Endothelial cell of umbilical vein (primary cell): ENCODE data around the gene ATG5. TPM values are rescaled to one million over a fixed set of nuclear protein-coding genes. Genes with fewer than 3 reads are reported as not detected.

ENCODE experiments used
- BruUV-seq: library from RNA; stranded (reverse); fragments of 400-500 nt; replicated peaks from 2 replicates; lab custom pipeline; 2021; lab: Mats Ljungman, UMichigan
- CTCF ChIA-PET: fragments of 300-600, 350-600 bp; sonication (Branson Sonifier 250); formaldehyde crosslinking; loops from one replicate; lab custom pipeline; 2021; ENCODE audit warnings: antibody characterized with exemption, inconsistent platforms; lab: Charles Lee
- POLR2A ChIA-PET: fragments of 300-600, 350-600 bp; sonication (Branson Sonifier 250); formaldehyde crosslinking; loops from one replicate; lab custom pipeline; 2021; ENCODE audit warnings: antibody characterized with exemption, inconsistent platforms; lab: Charles Lee
- DNase-seq: peaks from one replicate; pipeline ENCODE4 v3.0.0-alpha.2; 2011; ENCODE audit warnings: low read depth, low spot score
- FAIRE-seq: peaks from 2 replicates; lab custom pipeline; 2011; peaks lifted over from hg19 to GRCh38; lab: Jason Lieb, UNC
- H2AFZ ChIP-seq: 2 replicates; pipeline ENCODE4 v1.6.0; 2012; ENCODE audit warnings: low read depth, low read length, control low read depth, inconsistent platforms
- H3K27ac ChIP-seq: 2 replicates; pipeline ENCODE4 v1.5.1; 2011; ENCODE audit warnings: low read depth, mild to moderate bottlenecking, control low read depth, low read length, moderate library complexity; ENCODE audit not compliant: insufficient read depth
- H3K27me3 ChIP-seq, 2 experiments: 2 replicates each; pipeline versions ENCODE4 v1.6.0 to v1.6.1; 2011; ENCODE audit warnings: low read length in 2 of 2, mixed read lengths in 1 of 2; ENCODE audit not compliant: control insufficient read depth in 2 of 2, insufficient read depth in 2 of 2
- H3K36me3 ChIP-seq, 2 experiments: 2 replicates in 1 of 2; 3 replicates in 1 of 2; pipeline ENCODE4 v1.5.1; 2011; ENCODE audit warnings: low read length in 2 of 2, mild to moderate bottlenecking in 1 of 2, moderate library complexity in 1 of 2; ENCODE audit not compliant: control insufficient read depth in 2 of 2, insufficient read depth in 2 of 2; ENCODE audit errors: extremely low read depth in 1 of 2
- H3K4me1 ChIP-seq: 3 replicates; pipeline ENCODE4 v1.5.1; 2011; ENCODE audit warnings: mild to moderate bottlenecking, low read length; ENCODE audit not compliant: control insufficient read depth, insufficient read depth; ENCODE audit errors: extremely low read depth
- H3K4me2 ChIP-seq: 2 replicates; pipeline ENCODE4 v1.6.1; 2011; ENCODE audit warnings: low read length, control low read depth, mixed read lengths; ENCODE audit not compliant: insufficient read depth
- H3K4me3 ChIP-seq, 3 experiments: fragments of 200-600 bp in 1 of 3; sonication (generic), shearing (Covaris generic) in 1 of 3; replicated peaks in 1 of 3; 2 replicates each; pipeline ENCODE4 v1.5.1; 2011 to 2016; ENCODE audit warnings: control low read depth in 3 of 3, low read length in 3 of 3, mild to moderate bottlenecking in 2 of 3, inconsistent platforms in 1 of 3, low read depth in 1 of 3, moderate library complexity in 1 of 3; ENCODE audit not compliant: insufficient read depth in 1 of 3
- H3K79me2 ChIP-seq: 2 replicates; pipeline ENCODE4 v1.6.0; 2012; ENCODE audit warnings: low read length, inconsistent platforms; ENCODE audit not compliant: control insufficient read depth, insufficient read depth
- H3K9ac ChIP-seq: replicated peaks from 2 replicates; pipeline ENCODE3; 2011; ENCODE audit warnings: low read length, control low read depth; ENCODE audit not compliant: insufficient read depth; ENCODE audit errors: extremely low read depth
- H3K9me1 ChIP-seq: replicated peaks from 3 replicates; pipeline ENCODE4 v1.6.0; 2011; ENCODE audit warnings: mild to moderate bottlenecking, low read length; ENCODE audit not compliant: control insufficient read depth, insufficient read depth; ENCODE audit errors: extremely low read depth
- H3K9me3 ChIP-seq: replicated peaks from 2 replicates; pipeline ENCODE4 v1.5.1; 2012; ENCODE audit warnings: low read length, inconsistent platforms; ENCODE audit not compliant: control insufficient read depth, insufficient read depth
- H4K20me1 ChIP-seq: replicated peaks from 2 replicates; pipeline ENCODE3; 2011; ENCODE audit warnings: mild to moderate bottlenecking, low read length; ENCODE audit not compliant: control insufficient read depth, insufficient read depth; ENCODE audit errors: extremely low read depth
- CTCF ChIP-seq, 2 donors: IDR thresholded peaks; 1 replicate in 1 of 2; 2 replicates in 1 of 2; pipeline ENCODE4 v1.5.1; 2011; ENCODE audit warnings: low read length in 2 of 2, mild to moderate bottlenecking in 2 of 2, moderate library complexity in 2 of 2, control low read depth in 1 of 2, inconsistent platforms in 1 of 2, low read depth in 1 of 2; ENCODE audit not compliant: insufficient read depth in 1 of 2; ENCODE audit errors: extremely low read depth in 1 of 2
- EZH2 ChIP-seq: IDR thresholded peaks from 2 replicates; pipeline ENCODE4 v1.6.1; 2012; ENCODE audit warnings: borderline replicate concordance, low read depth, mild to moderate bottlenecking, moderate library complexity, low read length, inconsistent platforms; ENCODE audit not compliant: severe bottlenecking
- FOS ChIP-seq: IDR thresholded peaks from 2 replicates; pipeline ENCODE4 v1.6.1; 2011; ENCODE audit warnings: mild to moderate bottlenecking, low read length, moderate library complexity, borderline replicate concordance; ENCODE audit not compliant: insufficient read depth
- GATA2 ChIP-seq: IDR thresholded peaks from 2 replicates; pipeline ENCODE4 v1.7.0; 2011; ENCODE audit warnings: low read depth, mild to moderate bottlenecking, moderate library complexity, mixed read lengths, low read length; ENCODE audit not compliant: insufficient read length, insufficient read depth
- JUN ChIP-seq: IDR thresholded peaks from 2 replicates; pipeline ENCODE4 v1.6.1; 2011; ENCODE audit warnings: borderline replicate concordance, low read depth; ENCODE audit not compliant: insufficient read length, insufficient read depth
- MAX ChIP-seq: IDR thresholded peaks from 2 replicates; pipeline ENCODE4 v1.6.1; 2011; ENCODE audit not compliant: insufficient read depth, insufficient read length
- MYC ChIP-seq: IDR thresholded peaks from one replicate; pipeline ENCODE4 v1.6.1; 2011; ENCODE audit warnings: mild to moderate bottlenecking, low read depth, low read length
- POLR2A ChIP-seq: IDR thresholded peaks from 2 replicates; pipeline ENCODE4 v1.6.1; 2012; ENCODE audit warnings: low read depth, mild to moderate bottlenecking, control low read depth, low read length
- POLR2AphosphoS5 ChIP-seq: IDR thresholded peaks from 2 replicates; pipeline ENCODE4 v1.6.1; 2012; ENCODE audit warnings: low read depth, mild to moderate bottlenecking, control low read depth, low read length, moderate library complexity; ENCODE audit not compliant: insufficient read depth
- dilution Hi-C: fragments of 300-500 bp; cut with MboI; formaldehyde crosslinking; loops from one replicate; pipeline ENCODE4 v1.15.0; 2019; ENCODE audit warnings: low sequenced_read_pairs; ENCODE audit not compliant: extremely low pct_ligation_motif_present
- intact Hi-C: fragments of 100-400 bp; cut with micrococcal nuclease; formaldehyde crosslinking; loops from one replicate; pipeline ENCODE4 v1.10.0; 2022
- polyA plus RNA-seq, 4 experiments: library from polyadenylated mRNA; depleted of rRNA in 3 of 4; stranded (reverse) in 3 of 4; unstranded in 1 of 4; fragments of >200 nt; gene quantifications; 2 replicates each; pipeline versions ENCODE4 v1.2.1 to v1.2.3, GENCODE V29; 2011 to 2012; ENCODE audit warnings: missing spikeins in 1 of 4
- total RNA-seq: library from RNA; stranded (reverse); gene quantifications from 2 replicates; pipeline ENCODE4 v1.2.3, GENCODE V29; 2021

Gene ATG5
- total and polyA plus RNA-seq, 2 donors (not counting 3 experiments of a cell fraction or from before 2014, with no cell fraction given), result 14.1 to 32.8 TPM

GRCh38 chr6:106244521-106244920 is 81.0 kb downstream of the ATG5 start:
- Histone ChIP-seq H3K27ac (no peak overlapping the region), H3K79me2 (peaks cover 2% of the 10 kb centered on the region), H3K4me3 (no peak overlapping the region), H3K9ac (no peak overlapping the region), H3K9me1 (no peaks in the 10 kb centered on the region), H4K20me1 (no peaks in the 10 kb centered on the region), H3K9me3 (no peaks in the 10 kb centered on the region), H3K27me3 (no peaks in the 10 kb centered on the region), H3K36me3 (no peaks in the 10 kb centered on the region), H3K4me2 (no peak overlapping the region), H3K4me1 (no peaks in the 10 kb centered on the region), H2AFZ (no peak overlapping the region)
- TF ChIP-seq CTCF (IDR thresholded peaks at IDR 0.05; ENCODE audit: extremely low read depth in 1 of 2, insufficient read depth in 1 of 2, low read depth in 1 of 2, low read length in 2 of 2) (no peak), GATA2 (no peak), JUN (no peak), POLR2AphosphoS5 (no peak), MAX (no peak), POLR2A (no peak), MYC (no peak), FOS (no peak), EZH2 (no peak)
- FAIRE-seq, result no peak
- ChIA-PET CTCF (no interaction called here), POLR2A (no interaction called here)
- intact Hi-C loops (no loop called here), dilution Hi-C loops (no loop called here)
- BruUV-seq, result no TSS peak
- no peak for DNase-seq
